SK-N-SH (cell line): ENCODE results near the gene PACSIN1. TPM values are rescaled to one million over a fixed set of nuclear protein-coding genes. Genes with fewer than 3 reads are reported as not detected.

Source experiments
- CTCF ChIA-PET: fragments of 300-600, 350-600 bp; formaldehyde crosslinking; extraction: SDS; loops from one replicate; lab custom pipeline; 2021; lab: Yijun Ruan, JAX
- POLR2A ChIA-PET: fragments of 350-600 bp; sonication (Branson Sonifier 250); formaldehyde crosslinking; extraction: SDS; loops from one replicate; lab custom pipeline; 2020; ENCODE audit warnings: antibody characterized with exemption, inconsistent platforms; lab: Yijun Ruan, JAX
- DNase-seq: peaks from one replicate; pipeline ENCODE4 v3.0.0; 2012
- H2AFZ ChIP-seq: fragments of 200-600 bp; sonication (generic); 2 replicates; pipeline ENCODE4 v1.8.1; 2016; ENCODE audit warnings: antibody characterized with exemption, mild to moderate bottlenecking, low read depth
- H3F3A ChIP-seq: fragments of 200-600 bp; sonication (generic); replicated peaks from 2 replicates; pipeline ENCODE3; 2016; ENCODE audit warnings: antibody characterized with exemption, mild to moderate bottlenecking; ENCODE audit not compliant: insufficient read depth
- H3K27ac ChIP-seq, 2 experiments: fragments of 200-500 bp in 1 of 2; fragments of 200-600 bp in 1 of 2; sonication (Bioruptor generic) in 1 of 2; sonication (generic), shearing (Covaris generic) in 1 of 2; 2 replicates each; pipeline versions ENCODE4 v1.5.1 to v1.6.1; 2014 to 2016; ENCODE audit warnings: low read depth in 2 of 2, inconsistent platforms in 1 of 2, low read length in 1 of 2, mild to moderate bottlenecking in 1 of 2, mixed read lengths in 1 of 2
- H3K27me3 ChIP-seq: fragments of 200-600 bp; sonication (generic), shearing (Covaris generic); 2 replicates; pipeline ENCODE4 v1.6.1; 2016; ENCODE audit warnings: mixed run types; ENCODE audit not compliant: insufficient read depth
- H3K36me3 ChIP-seq, 2 experiments: fragments of 200-500 bp in 1 of 2; fragments of 200-600 bp in 1 of 2; sonication (Bioruptor generic) in 1 of 2; sonication (generic) in 1 of 2; replicated peaks in 1 of 2; 2 replicates each; pipeline versions ENCODE3 to v1.5.1; 2014 to 2016; ENCODE audit warnings: low read length in 1 of 2, mild to moderate bottlenecking in 1 of 2; ENCODE audit not compliant: insufficient read depth in 2 of 2, control insufficient read depth in 1 of 2
- H3K4me1 ChIP-seq, 2 experiments: fragments of 200-500 bp in 1 of 2; fragments of 200-600 bp in 1 of 2; sonication (Bioruptor generic) in 1 of 2; sonication (generic), shearing (Covaris generic) in 1 of 2; 2 replicates each; pipeline versions ENCODE4 v1.5.1 to v1.6.1; 2014 to 2016; ENCODE audit warnings: low read depth in 1 of 2, low read length in 1 of 2, mixed run types in 1 of 2; ENCODE audit not compliant: insufficient read depth in 2 of 2, control insufficient read depth in 1 of 2
- H3K4me2 ChIP-seq: fragments of 200-600 bp; sonication (generic), shearing (Covaris generic); 2 replicates; pipeline ENCODE4 v1.6.1; 2017; ENCODE audit warnings: mixed run types
- H3K4me3 ChIP-seq, 2 experiments: fragments of 200-500 bp in 1 of 2; fragments of 200-600 bp in 1 of 2; sonication (Bioruptor generic) in 1 of 2; sonication (generic), shearing (Covaris generic) in 1 of 2; 2 replicates each; pipeline versions ENCODE4 v1.5.1 to v1.8.1; 2014 to 2016; ENCODE audit warnings: low read depth in 2 of 2, inconsistent platforms in 1 of 2, low read length in 1 of 2, mild to moderate bottlenecking in 1 of 2, mixed read lengths in 1 of 2, moderate library complexity in 1 of 2
- H3K79me2 ChIP-seq: fragments of 200-600 bp; sonication (generic); 2 replicates; pipeline ENCODE4 v1.8.1; 2017; ENCODE audit warnings: mild to moderate bottlenecking; ENCODE audit not compliant: insufficient read depth
- H3K9ac ChIP-seq: fragments of 200-600 bp; sonication (generic); 2 replicates; pipeline ENCODE4 v1.6.1; 2017; ENCODE audit warnings: mixed run types
- H3K9me2 ChIP-seq: fragments of 200-600 bp; sonication (generic); 2 replicates; pipeline ENCODE4 v1.6.1; 2017; ENCODE audit warnings: mixed run types
- H3K9me3 ChIP-seq: fragments of 200-600 bp; sonication (generic); 2 replicates; pipeline ENCODE4 v1.6.1; 2017; ENCODE audit warnings: mixed run types, mild to moderate bottlenecking, moderate library complexity
- H4K20me1 ChIP-seq: fragments of 200-600 bp; sonication (generic); 2 replicates; pipeline ENCODE4 v1.6.1; 2017; ENCODE audit warnings: mild to moderate bottlenecking, mixed run types; ENCODE audit not compliant: insufficient read depth
- CHD2 ChIP-seq: fragments of 150-350 bp; IDR thresholded peaks from 2 replicates; pipeline ENCODE4 v1.6.1; 2018; ENCODE audit warnings: low read length; ENCODE audit not compliant: partially characterized antibody
- CTCF ChIP-seq: fragments of 200-600 bp; sonication (generic); IDR thresholded peaks from 2 replicates; pipeline ENCODE4 v1.6.1; 2017; ENCODE audit warnings: antibody characterized with exemption, mild to moderate bottlenecking, moderate library complexity
- ELF1 ChIP-seq: IDR thresholded peaks from 2 replicates; pipeline ENCODE4 v1.4.0; 2012
- EZH2phosphoT487 ChIP-seq: fragments of 200-600 bp; sonication (generic); IDR thresholded peaks from 2 replicates; pipeline ENCODE4 v1.6.1; 2017; ENCODE audit warnings: low read depth, mixed run types, mild to moderate bottlenecking, antibody characterized with exemption, moderate library complexity, borderline replicate concordance
- FOXJ3 ChIP-seq: sonication (generic); formaldehyde crosslinking; IDR thresholded peaks from 2 replicates; pipeline ENCODE4 v1.5.1; 2020; ENCODE audit warnings: mild to moderate bottlenecking, missing genetic modification reagents
- GABPA ChIP-seq: IDR thresholded peaks from 2 replicates; pipeline ENCODE4 v1.4.0; 2012; ENCODE audit warnings: low read depth, mild to moderate bottlenecking
- GATA2 ChIP-seq: sonication (generic); formaldehyde crosslinking; IDR thresholded peaks from 2 replicates; pipeline ENCODE4 v1.5.0; 2020; ENCODE audit warnings: mild to moderate bottlenecking, missing genetic modification reagents
- JUND ChIP-seq: IDR thresholded peaks from 2 replicates; pipeline ENCODE4 v1.4.0; 2012
- MAX ChIP-seq: IDR thresholded peaks from 2 replicates; pipeline ENCODE4 v1.4.0; 2012; ENCODE audit warnings: low read depth
- MXI1 ChIP-seq: IDR thresholded peaks from 2 replicates; pipeline ENCODE4 v1.6.1; 2012; ENCODE audit warnings: mild to moderate bottlenecking, low read depth, low read length, improper control_type of control experiment
- NRF1 ChIP-seq: IDR thresholded peaks from 2 replicates; pipeline ENCODE4 v1.6.1; 2012; ENCODE audit warnings: low read depth, mild to moderate bottlenecking, low read length
- POLR2AphosphoS5 ChIP-seq: IDR thresholded peaks from 2 replicates; pipeline ENCODE4 v1.6.1; 2012; ENCODE audit warnings: low read depth, low read length
- RCOR1 ChIP-seq: fragments of 150-350 bp; IDR thresholded peaks from 2 replicates; pipeline ENCODE4 v1.6.1; 2017; ENCODE audit warnings: antibody characterized with exemption, low read length
- REST ChIP-seq: IDR thresholded peaks from 2 replicates; pipeline ENCODE4 v1.6.1; 2012; ENCODE audit warnings: mild to moderate bottlenecking, low read depth, low read length, moderate library complexity
- SIN3A ChIP-seq: IDR thresholded peaks from 2 replicates; pipeline ENCODE4 v1.6.1; 2012; ENCODE audit warnings: low read depth, mild to moderate bottlenecking, low read length, moderate library complexity, borderline replicate concordance
- SMC3 ChIP-seq: IDR thresholded peaks from 2 replicates; pipeline ENCODE4 v1.6.1; 2012; ENCODE audit warnings: low read depth, low read length, improper control_type of control experiment
- TAF1 ChIP-seq: IDR thresholded peaks from 2 replicates; pipeline ENCODE4 v1.6.1; 2012; ENCODE audit warnings: low read depth, mild to moderate bottlenecking, low read length, moderate library complexity, borderline replicate concordance
- TCF12 ChIP-seq: IDR thresholded peaks from 2 replicates; pipeline ENCODE4 v1.4.0; 2012
- TEAD4 ChIP-seq: IDR thresholded peaks from 2 replicates; pipeline ENCODE4 v1.4.0; 2012; ENCODE audit warnings: mild to moderate bottlenecking, borderline replicate concordance; ENCODE audit not compliant: insufficient read depth
- USF1 ChIP-seq: IDR thresholded peaks from 2 replicates; pipeline ENCODE4 v1.4.0; 2012; ENCODE audit warnings: low read depth, borderline replicate concordance
- USF2 ChIP-seq: fragments of 150-350 bp; IDR thresholded peaks from 2 replicates; pipeline ENCODE4 v1.6.1; 2017; ENCODE audit warnings: antibody characterized with exemption, low read length, low read depth, borderline replicate concordance
- WGBS: methylation state at CpG from one replicate; pipeline ENCODE4 v1.1.6; 2017; ENCODE audit warnings: low lambda C conversion rate; 5-methylcytosine and 5-hydroxymethylcytosine counted together
- polyA plus RNA-seq, 3 experiments: library from polyadenylated mRNA; depleted of rRNA; stranded (reverse); fragments of >200 nt; gene quantifications; 2 replicates each; pipeline ENCODE4 v1.2.3, GENCODE V29; 2012

The PACSIN1 gene
- polyA plus RNA-seq, 1 of the 3 experiments (the other 2 are of a cell fraction) = 0.05 TPM

- Histone ChIP-seq H3K4me2 (no peak overlapping the region), H3F3A (no peaks in the 10 kb centered on the region), H2AFZ (no peak overlapping the region), H3K4me3 (no peak overlapping the region), H3K9me2 (no peaks in the 10 kb centered on the region), H3K4me1 (no peaks in the 10 kb centered on the region; a peak in 1 of 4 replicates), H3K27me3 (no peaks in the 10 kb centered on the region), H3K9me3 (no peaks in the 10 kb centered on the region), H3K9ac (no peak overlapping the region), H3K27ac (no peak overlapping the region), H4K20me1 (no peaks in the 10 kb centered on the region), H3K79me2 (no peaks in the 10 kb centered on the region), H3K36me3 (no peaks in the 10 kb centered on the region)
- TF ChIP-seq RCOR1 (no peak), GABPA (no peak), CHD2 (no peak), CTCF (no peak)
- CTCF ChIA-PET = no interaction called here
- 61% methylated on average over 5 of the region's 5 CpGs for WGBS
- POLR2A ChIA-PET = no interaction called here
- DNase-seq = peak; percentile 31
These were observed 99.9 kb downstream of the PACSIN1 start for GRCh38 chr6:34565722-34566137.

- Histone ChIP-seq H3K27ac (no peak overlapping the region), H3K4me2 (no peak overlapping the region), H3K4me3 (no peak overlapping the region), H3K9me2 (no peaks in the 10 kb centered on the region), H3K27me3 (no peaks in the 10 kb centered on the region), H3K4me1 (no peaks in the 10 kb centered on the region; a peak in 1 of 4 replicates), H3K9ac (no peak overlapping the region), H3F3A (no peaks in the 10 kb centered on the region), H3K9me3 (no peaks in the 10 kb centered on the region), H2AFZ (no peak overlapping the region), H3K36me3 (no peaks in the 10 kb centered on the region), H4K20me1 (no peaks in the 10 kb centered on the region), H3K79me2 (no peaks in the 10 kb centered on the region)
- 82% methylated on average over 7 of the region's 14 CpGs for WGBS
- DNase-seq = no peak
- TF ChIP-seq RCOR1 (no peak), POLR2AphosphoS5 (no peak), EZH2phosphoT487 (no peak), SMC3 (no peak), TEAD4 (no peak), USF2 (no peak), MXI1 (no peak), JUND (no peak), FOXJ3 (no peak), ELF1 (no peak), GATA2 (no peak), MAX (no peak), REST (no peak), USF1 (no peak), TCF12 (no peak), NRF1 (no peak), TAF1 (no peak), SIN3A (no peak)
- POLR2A ChIA-PET = no interaction called here
- CTCF ChIA-PET = interaction anchor here (0.8 kb wide), 2 partner anchors 39 to 42 kb away, joined by 3 read pairs; no protein-coding TSS in a partner anchor
These were observed 101.1 kb downstream of the PACSIN1 start for GRCh38 chr6:34566830-34567546.
